ENCODE data around the gene APEH. TPM values are rescaled to one million over a fixed set of nuclear protein-coding genes. Genes with fewer than 3 reads are reported as not detected.

APEH gene
- total RNA-seq, 3 donors from 2014 or later (not counting 1 experiment from before 2014, with no cell fraction given) = 62.8 to 95.7 (median 77.5) TPM

GRCh38 chr3:49729966-49730609 lies 55.9 kb downstream of the APEH start:
- no peak overlapping the region for H3K27ac Mint-ChIP-seq
- 99% methylated on average over 4 of the region's 4 CpGs for WGBS (ENCODE audit: insufficient coverage)
- Histone ChIP-seq H3K4me1 (ENCODE audit: control insufficient read depth, insufficient read depth, low read length) (peaks cover 2% of the 10 kb centered on the region), H3K27ac (ENCODE audit: low read length) (no peak overlapping the region), H3K27me3 (ENCODE audit: control insufficient read depth, insufficient read depth, low read length) (no peaks in the 10 kb centered on the region), H3K9me3 (ENCODE audit: control insufficient read depth, insufficient read depth, low read length) (no peaks in the 10 kb centered on the region), H3K4me3 (ENCODE audit: low read length) (no peak overlapping the region), H3K36me3 (ENCODE audit: control insufficient read depth, insufficient read depth, low read length) (peaks cover 35% of the 10 kb centered on the region)
- TF ChIP-seq CTCF (IDR thresholded peaks at IDR 0.05) = no peak
- no peak for DNase-seq
- H3K9me3 Mint-ChIP-seq = no peaks in the 10 kb centered on the region
- no peak for ATAC-seq
- intact Hi-C loops (cut with micrococcal nuclease) = no loop called here
- H3K4me3 Mint-ChIP-seq = no peak overlapping the region
- H3K36me3 Mint-ChIP-seq = peaks cover 15% of the 10 kb centered on the region
- no peaks in the 10 kb centered on the region for H3K4me1 Mint-ChIP-seq
- H3K27me3 Mint-ChIP-seq (ENCODE audit: low read depth in 2 of 2) = no peaks in the 10 kb centered on the region

- no peaks in the 10 kb centered on the region for H3K4me1 ChIP-seq (ENCODE audit: control insufficient read depth, insufficient read depth, low read length)
- H3K36me3 ChIP-seq (ENCODE audit: control insufficient read depth, insufficient read depth, low read length) = peaks cover 41% of the 10 kb centered on the region
- Mint-ChIP-seq H3K27ac (no peak overlapping the region), H3K36me3 (peaks cover 15% of the 10 kb centered on the region), H3K4me1 (peaks cover 0 to 5% of the 10 kb centered on the region in 2 donors), H3K9me3 (no peaks in the 10 kb centered on the region), H3K4me3 (no peak overlapping the region), H3K27me3 (ENCODE audit: low read depth in 2 of 2) (no peaks in the 10 kb centered on the region)
- no peak overlapping the region for H3K27ac ChIP-seq (ENCODE audit: low read length)
- intact Hi-C loops (cut with micrococcal nuclease) = no loop called here
- DNase-seq (no peak), ATAC-seq (no peak)
- 96% methylated on average over 10 of the region's 11 CpGs for WGBS (ENCODE audit: insufficient coverage)
- no peak for TF ChIP-seq CTCF (IDR thresholded peaks at IDR 0.05)
- no peaks in the 10 kb centered on the region for H3K27me3 ChIP-seq (ENCODE audit: control insufficient read depth, insufficient read depth, low read length)
- H3K9me3 ChIP-seq (ENCODE audit: control insufficient read depth, insufficient read depth, low read length) = no peaks in the 10 kb centered on the region
- no peak overlapping the region for H3K4me3 ChIP-seq (ENCODE audit: low read length)
Observed at GRCh38 chr3:49732597-49732996, 58.4 kb downstream of the APEH start.

GRCh38 chr3:49733551-49733950 lies 59.4 kb downstream of the APEH start:
- H3K36me3 ChIP-seq (ENCODE audit: control insufficient read depth, insufficient read depth, low read length) = peaks cover 44% of the 10 kb centered on the region

More at GRCh38 chr3:49733551-49733950, 59.4 kb downstream of the APEH start:
- Histone ChIP-seq H3K9me3 (ENCODE audit: control insufficient read depth, insufficient read depth, low read length) (no peaks in the 10 kb centered on the region), H3K4me3 (ENCODE audit: low read length) (no peak overlapping the region), H3K27me3 (ENCODE audit: control insufficient read depth, insufficient read depth, low read length) (no peaks in the 10 kb centered on the region), H3K4me1 (ENCODE audit: control insufficient read depth, insufficient read depth, low read length) (no peaks in the 10 kb centered on the region), H3K27ac (ENCODE audit: low read length) (no peak overlapping the region)
- Mint-ChIP-seq H3K4me3 (no peak overlapping the region), H3K27me3 (ENCODE audit: low read depth in 2 of 2) (no peaks in the 10 kb centered on the region), H3K9me3 (no peaks in the 10 kb centered on the region), H3K27ac (no peak overlapping the region), H3K4me1 (peaks cover 0 to 8% of the 10 kb centered on the region in 2 donors), H3K36me3 (peaks cover 15% of the 10 kb centered on the region)
- WGBS (ENCODE audit: insufficient coverage) = 92% methylated on average over 1 of the region's 1 CpG
- no peak for TF ChIP-seq CTCF (IDR thresholded peaks at IDR 0.05)
- no peak for ATAC-seq
- intact Hi-C loops (cut with micrococcal nuclease) = no loop called here
- no peak for DNase-seq

Other genes with a start within 250 kb of the APEH start
- 10 to 100 TPM; 28.7 to 36.5 (median 30.6) TPM for gene NICN1, start 245.0 kb upstream of the APEH start, total RNA-seq
- gene DAG1, start 204.1 kb upstream of the APEH start, total RNA-seq = 10 to 100 TPM in 2 of 3 donors, 1 to 10 TPM in 1; 9.6 to 22.4 (median 20.6) TPM
- gene BSN, start 119.9 kb upstream of the APEH start, total RNA-seq = under 1 TPM; 0.33 to 0.41 (median 0.35) TPM
- 10 to 100 TPM in 2 of 3 donors, 1 to 10 TPM in 1; 9.5 to 19.1 (median 15.2) TPM for gene MST1, start 15.1 kb downstream of the APEH start, total RNA-seq
- gene RNF123, start 15.2 kb downstream of the APEH start, total RNA-seq = 10 to 100 TPM; 48.5 to 58.7 (median 55.6) TPM
- 1 to 10 TPM in 2 of 3 donors, not detected in 1; 1.3 to 1.9 TPM for gene AMIGO3, start 45.3 kb downstream of the APEH start, total RNA-seq
- 10 to 100 TPM; 24.1 to 28.9 (median 27.5) TPM for gene GMPPB, start 49.6 kb downstream of the APEH start, total RNA-seq
- 10 to 100 TPM; 53.7 to 68.7 (median 57.9) TPM for gene IP6K1, start 112.2 kb downstream of the APEH start, total RNA-seq
- gene CDHR4, start 125.5 kb downstream of the APEH start, total RNA-seq = under 1 TPM in 1 of 3 donors, not detected in 2; 0.30 TPM
- gene INKA1, start 128.9 kb downstream of the APEH start, total RNA-seq = under 1 TPM in 2 of 3 donors, not detected in 1; 0.52 to 0.83 TPM
- gene UBA7, start 139.6 kb downstream of the APEH start, total RNA-seq = 100 to 1,000 TPM; 283 to 358 (median 336) TPM
- gene TRAIP, start 182.2 kb downstream of the APEH start, total RNA-seq = 1 to 10 TPM; 3.3 to 6.2 (median 4.0) TPM
- gene CAMKV, start 195.6 kb downstream of the APEH start, total RNA-seq = not detected
- gene MST1R, start 229.5 kb downstream of the APEH start, total RNA-seq = 1 to 10 TPM; 1.6 to 3.4 (median 2.2) TPM

All from natural killer cell (primary cell).